ENCODE measurements around the gene ZFP36.

ZFP36 gene

GRCh38 chr19:39422020-39422419 is 15.4 kb downstream of the ZFP36 start:
- no peak for DNase-seq

GRCh38 chr19:39423258-39424086 is 16.8 kb downstream of the ZFP36 start:
- no peak for DNase-seq

GRCh38 chr19:39424934-39425333 is 18.3 kb downstream of the ZFP36 start:
- DNase-seq = no peak

DNA sequence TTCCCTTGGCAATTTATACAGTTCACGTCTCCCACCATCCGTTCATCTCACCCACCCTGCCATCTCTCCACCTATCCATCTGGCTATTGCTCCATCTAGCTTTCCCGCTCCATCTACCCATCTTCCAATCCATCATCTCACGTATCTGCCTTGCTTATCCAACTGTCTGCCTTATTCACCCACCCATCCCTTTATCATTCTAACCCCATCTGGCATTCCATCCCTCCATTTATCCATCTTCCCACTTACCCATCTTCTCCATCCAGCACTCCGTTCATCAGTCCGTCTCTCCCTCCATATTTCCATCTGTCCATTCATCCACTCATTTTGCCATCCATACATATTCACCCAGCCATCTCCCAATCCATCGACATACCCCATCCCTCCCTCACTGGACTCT is 19.1 kb downstream of the ZFP36 start:
- DNase-seq = no peak

GRCh38 chr19:39426170-39426569 is 19.5 kb downstream of the ZFP36 start:
- no peak for DNase-seq

DNA sequence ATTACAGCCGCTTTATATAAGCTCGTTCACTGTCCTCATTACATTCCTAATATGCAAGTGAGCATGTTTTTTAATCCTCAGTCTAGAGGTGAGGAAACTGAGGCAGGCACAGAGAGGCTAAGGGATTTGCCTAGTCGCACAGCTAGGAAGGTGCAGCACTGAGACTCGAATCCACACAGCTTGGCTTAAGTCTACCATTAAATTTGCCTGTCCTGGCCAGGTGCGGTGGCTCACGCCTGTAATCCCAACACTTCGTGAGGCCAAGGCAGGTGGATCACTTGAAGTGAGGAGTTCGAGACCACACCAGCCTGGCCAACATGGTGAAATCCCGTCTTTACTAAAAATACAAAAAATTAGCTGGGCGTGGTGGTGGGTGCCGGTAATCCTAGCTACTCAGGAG is 21.1 kb downstream of the ZFP36 start:
- DNase-seq = no peak

DNA sequence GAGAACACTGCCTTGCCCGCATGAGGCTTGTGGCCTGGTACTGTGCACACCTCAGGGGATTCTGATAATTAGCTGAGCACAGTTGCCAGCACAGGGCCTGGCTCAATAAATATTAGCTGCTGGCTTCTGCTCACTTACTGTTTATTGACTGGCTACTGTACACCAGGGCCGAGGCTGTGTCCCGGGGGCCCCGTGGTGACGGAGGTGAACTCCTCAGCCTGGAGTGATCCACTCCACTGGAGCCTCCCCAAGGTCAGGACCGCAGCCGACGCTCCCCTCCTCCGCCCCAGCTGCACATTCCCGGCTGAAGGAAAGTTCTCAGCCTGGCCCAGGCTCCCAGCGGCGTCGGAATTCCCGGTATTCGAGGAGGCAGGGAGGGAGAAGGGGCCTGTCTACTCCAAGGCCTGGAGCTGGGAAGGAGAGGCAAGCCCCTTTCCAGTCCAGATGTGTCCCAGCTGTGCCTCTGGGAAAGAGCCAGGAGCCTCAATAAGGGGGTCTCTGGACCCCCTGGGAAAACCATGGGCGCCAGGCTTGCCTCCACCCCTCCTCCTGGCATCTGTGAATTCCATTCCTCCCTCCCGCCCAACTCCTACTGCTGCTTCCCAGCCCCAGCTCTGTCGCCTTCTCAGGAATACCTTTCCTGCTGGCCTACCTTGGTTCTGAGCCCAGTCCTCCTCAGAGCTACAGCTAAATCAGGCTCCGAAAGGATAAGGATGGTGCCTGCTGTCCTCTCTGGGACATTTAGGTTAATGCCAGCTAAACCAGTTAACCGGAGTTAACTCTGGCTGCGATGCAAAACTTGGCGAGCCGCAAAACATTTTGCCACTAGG is 21.9 kb downstream of the ZFP36 start:
- DNase-seq = no peak

DNA sequence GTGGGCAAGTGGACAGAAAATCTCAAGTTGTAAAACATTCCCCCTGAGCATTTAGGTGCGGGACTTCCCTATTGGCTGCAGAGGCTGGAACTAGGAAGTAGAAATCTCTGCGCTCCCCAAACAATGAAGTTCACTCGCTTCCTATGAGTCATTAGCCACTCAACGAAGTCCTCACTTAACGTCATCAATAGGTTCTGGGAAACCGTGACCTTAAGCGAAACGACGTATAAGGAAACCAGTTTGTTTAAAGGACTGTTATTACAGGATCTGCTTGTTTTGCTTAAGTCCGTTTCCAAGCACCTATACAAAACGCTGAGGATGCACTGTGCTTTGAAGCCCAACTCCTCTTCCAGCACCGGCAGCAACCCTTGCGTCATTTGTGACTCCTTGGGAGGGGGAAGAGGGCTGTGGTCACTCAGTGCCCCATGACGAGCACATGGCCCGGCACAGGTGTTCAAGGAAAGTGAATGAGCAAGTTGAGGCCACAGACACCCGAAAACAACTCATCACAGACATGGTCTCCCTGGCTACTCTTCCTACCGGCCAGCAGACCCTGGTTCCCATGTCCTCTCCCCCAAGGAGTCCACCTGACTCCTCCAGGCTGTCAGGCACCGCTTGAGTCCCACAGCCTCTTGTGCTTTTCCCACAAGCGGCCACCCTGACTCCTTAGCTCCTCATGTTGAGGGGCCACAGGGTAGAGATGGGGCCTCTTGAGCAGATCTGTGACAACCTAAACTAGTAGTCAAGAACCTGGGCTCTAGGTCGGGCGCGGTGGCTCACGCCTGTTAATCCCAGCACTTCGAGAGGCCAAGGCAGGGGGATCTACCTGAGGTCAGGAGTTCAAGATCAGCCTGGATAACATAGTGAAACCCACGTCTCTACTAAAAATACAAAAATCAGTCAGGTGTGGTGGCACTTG is 24.3 kb downstream of the ZFP36 start:
- no peak for DNase-seq

DNA sequence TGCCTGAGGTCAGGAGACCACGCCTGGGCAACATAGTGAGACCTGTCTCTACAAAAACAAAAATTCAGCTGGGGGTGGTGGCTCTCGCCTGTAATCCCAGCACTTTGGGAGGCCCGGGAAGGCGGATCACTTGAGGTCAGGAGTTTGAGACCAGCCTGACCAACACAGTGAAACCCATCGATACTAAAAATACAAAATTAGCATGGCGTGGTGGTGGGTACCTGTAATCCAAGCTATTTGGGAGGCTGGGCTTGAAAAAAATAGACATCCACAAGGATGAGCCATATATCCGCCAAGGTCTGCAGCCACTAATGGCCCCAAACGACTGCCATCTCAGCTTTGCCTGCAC is 26.0 kb downstream of the ZFP36 start:
- DNase-seq = no peak

- no peak for DNase-seq
Measured at GRCh38 chr19:39433480-39434079, 26.9 kb downstream of the ZFP36 start.

DNA sequence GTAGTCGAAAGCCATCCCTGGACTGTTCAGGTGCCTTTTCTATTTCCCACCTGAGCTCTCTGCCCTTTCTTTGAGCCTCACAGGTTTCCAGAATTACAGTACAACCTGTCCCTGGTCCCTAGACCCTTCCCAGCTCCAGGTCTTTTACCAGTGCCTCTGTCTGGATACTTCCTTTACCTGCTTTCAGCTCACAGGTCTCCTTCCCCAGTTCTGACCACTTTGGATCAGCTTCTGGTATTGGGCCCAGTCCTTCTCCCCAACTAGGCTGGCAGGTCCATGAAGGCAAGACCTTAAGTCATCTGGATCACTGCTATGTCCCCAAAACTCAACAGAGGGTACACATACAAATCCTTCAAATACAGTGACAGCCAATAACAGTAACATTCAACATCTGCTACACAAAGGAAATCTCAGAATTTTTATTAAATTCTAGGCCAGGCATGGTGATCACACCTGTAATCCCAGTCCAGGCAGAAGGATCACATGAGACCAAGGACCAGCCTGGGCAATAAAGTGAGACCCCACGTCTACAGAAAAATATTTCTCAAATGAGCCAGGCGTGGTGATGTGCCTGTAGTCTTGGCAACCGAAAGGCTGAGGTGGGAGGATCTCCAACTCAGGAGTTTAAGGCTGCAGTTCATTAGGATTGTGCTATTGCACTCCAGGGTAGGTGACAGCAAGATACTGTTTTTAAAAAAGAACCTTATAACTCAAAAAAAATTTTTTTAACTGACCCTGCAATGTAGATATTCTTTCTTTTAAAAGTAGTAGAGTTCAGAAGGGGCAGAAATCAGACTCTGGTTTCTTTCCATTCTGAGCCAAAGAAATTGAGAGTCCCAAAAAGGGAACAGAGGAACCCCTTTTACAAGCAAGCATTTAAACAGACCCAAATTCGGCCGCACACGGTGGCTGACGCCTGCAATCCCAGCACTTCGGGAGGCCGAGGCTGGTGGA is 27.8 kb downstream of the ZFP36 start:
- DNase-seq = no peak

GRCh38 chr19:39435499-39436349 is 29.1 kb downstream of the ZFP36 start, which contains the start of gene RPS16:
TSS of gene RPS16 (minus strand) at chr19:39435949. CDS start at chr19:39435895, 54 bp downstream.
- DNase-seq = peak; percentile 91

DNA sequence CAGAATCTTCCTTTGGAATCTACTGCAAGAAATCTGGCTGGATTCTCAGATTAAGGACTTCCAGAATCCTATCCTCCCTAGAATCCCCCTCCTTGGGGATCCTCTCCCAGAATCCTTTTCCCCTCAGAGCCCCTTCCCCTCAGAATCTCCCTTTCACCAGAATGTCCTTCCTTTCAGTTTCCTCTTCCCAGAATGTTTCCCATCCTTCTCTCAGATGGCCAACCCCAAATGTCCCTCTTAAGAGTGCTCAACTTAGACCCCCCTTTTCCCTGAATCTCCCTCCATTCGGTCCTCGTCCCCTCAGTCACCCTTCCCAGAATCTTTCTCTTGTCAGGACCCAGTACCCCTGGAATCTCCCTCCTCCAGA is 29.7 kb downstream of the ZFP36 start:
- no peak for DNase-seq

- no peak for DNase-seq
Measured at GRCh38 chr19:39438270-39438934, 31.8 kb downstream of the ZFP36 start.

DNA sequence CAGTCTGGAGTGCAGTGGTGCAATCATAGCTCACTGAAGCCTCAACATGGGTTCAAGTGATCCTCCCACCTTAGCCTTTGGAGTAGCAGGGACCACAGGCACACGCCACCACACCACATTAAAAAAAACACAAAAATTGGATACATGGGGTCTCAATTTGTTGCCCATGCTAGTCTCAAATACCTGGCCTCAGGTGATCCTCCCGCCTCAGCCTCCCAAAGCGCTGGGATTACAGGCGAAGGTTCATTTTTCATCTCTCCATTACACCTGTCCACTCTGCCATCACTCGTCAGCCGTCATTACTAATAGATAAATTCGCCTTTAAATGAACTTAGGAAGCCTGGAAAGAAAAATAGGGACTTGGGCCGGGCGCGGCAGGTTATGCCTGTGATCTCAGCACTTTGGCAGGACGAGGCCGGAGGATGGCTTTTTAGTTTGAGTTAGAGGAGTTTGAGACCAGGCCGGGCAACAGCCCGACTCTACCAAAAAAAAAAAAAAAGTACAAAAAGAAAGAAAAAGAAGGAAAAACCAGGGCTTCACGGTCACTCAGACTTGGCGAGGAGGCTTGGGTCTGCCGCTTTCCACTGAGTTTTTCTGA is 38.0 kb downstream of the ZFP36 start:
- DNase-seq = no peak

DNA sequence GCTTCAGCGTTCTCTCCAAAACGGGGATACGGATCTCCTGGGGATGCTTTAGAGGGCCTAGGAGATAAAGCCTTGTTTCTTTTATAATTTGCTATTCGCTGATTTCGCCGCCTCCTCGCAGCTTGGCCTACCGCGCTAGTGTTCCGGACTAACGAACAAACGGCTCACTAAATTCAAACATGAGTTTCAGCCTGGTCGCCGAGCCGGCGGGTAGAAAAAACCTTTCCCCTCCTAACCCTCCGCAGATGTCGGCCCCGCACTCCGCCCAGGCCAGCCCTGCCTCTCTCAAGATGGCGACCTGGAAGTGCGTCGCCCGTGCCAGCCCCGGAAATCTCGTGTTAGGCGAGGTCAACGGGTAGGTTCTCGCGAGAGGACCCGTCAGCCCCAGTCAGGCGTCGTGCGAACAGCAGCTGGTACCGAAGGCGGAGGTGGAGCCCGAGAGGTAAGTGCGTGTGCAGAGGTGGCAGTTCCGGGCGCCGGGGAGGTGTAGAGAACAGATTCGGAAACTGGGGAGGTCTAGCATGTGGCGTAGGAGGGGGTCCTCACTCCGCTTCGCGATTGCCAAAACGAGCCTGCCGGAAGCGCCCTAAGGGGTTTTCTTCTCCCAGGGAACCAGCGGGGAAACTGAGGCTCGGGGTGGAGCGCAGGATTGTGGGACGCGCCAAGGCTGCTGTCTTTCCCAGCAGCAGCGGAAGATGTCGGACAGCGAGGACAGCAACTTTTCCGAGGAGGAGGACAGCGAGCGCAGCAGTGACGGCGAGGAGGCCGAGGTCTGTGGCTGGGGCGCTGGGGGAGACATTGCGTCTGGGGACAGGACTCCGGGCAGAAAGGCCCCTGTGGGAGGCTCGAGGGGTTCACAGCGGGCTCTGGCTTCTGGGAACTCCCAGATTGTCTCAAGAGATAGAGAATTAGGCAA is 38.8 kb downstream of the ZFP36 start, which contains the start of gene SUPT5H:
SUPT5H (plus strand) TSS at position 387 of the 916 bp plus-strand sequence; CDS start at position 696, 309 bp downstream.
- peak; percentile 84 for DNase-seq

DNA sequence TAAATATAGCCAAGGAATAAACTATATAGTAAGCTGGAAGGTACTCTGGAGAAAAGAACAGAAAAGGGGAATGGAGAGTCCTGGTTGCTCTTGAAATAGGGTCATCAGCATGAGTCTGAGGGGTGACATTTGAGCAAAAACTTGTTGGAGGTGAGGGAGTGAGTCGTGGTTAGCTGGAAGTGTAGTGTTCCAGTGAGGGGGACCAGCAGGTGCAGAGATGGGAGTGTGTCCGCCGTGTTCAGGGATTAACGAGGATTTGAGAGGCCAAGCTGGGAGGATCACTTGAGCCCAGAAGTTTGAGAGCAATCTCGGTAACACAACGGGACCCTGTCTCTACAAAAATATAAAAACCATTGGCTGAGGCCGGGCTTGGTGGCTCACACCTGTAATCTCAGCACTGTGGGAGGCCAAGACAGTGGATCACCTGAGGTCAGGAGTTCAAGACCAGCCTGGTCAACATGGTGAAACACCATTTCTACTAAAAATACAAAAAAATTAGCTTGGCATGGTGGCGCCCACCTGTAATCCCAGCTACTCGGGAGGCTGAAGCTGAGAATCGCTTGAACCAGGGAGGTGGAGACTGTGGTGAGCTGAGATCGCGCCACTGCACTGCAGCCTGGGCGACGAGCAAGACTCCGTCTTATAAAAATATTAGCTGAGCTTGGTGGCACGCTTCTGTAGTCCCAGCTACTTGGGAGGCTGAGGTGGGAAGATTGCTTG is 39.9 kb downstream of the ZFP36 start:
- no peak for DNase-seq
